Measurements from ENCODE around the gene COLEC12.

COLEC12 gene

GRCh38 chr18:395456-396250 lies 104.8 kb downstream of the COLEC12 start (continued):
- peak; percentile 98 for TF ChIP-seq PRDM4 (tag by site-specific recombination; IDR thresholded peaks at IDR 0.05)
- no peak for TF ChIP-seq SCRT2 (tag by site-specific recombination; IDR thresholded peaks at IDR 0.05)
- peak; percentile 95 for TF ChIP-seq ZFP69B (tag by site-specific recombination; IDR thresholded peaks at IDR 0.05)
- no peak for TF ChIP-seq ZNF155 (tag by site-specific recombination; IDR thresholded peaks at IDR 0.05)
- no peak for TF ChIP-seq YY2 (tag by site-specific recombination; IDR thresholded peaks at IDR 0.05)
- no peak for TF ChIP-seq ZBTB48 (tag by site-specific recombination; IDR thresholded peaks at IDR 0.05)
- TF ChIP-seq ZNF280C (tag by site-specific recombination; IDR thresholded peaks at IDR 0.05) = no peak
- peak; percentile 97 for TF ChIP-seq ZIC2 (tag by site-specific recombination; IDR thresholded peaks at IDR 0.05)
- no peak for TF ChIP-seq ZNF362 (tag by site-specific recombination; IDR thresholded peaks at IDR 0.05)
- no peak for TF ChIP-seq ZNF37A (tag by site-specific recombination; IDR thresholded peaks at IDR 0.05)
- no peak for TF ChIP-seq ZNF16 (tag by site-specific recombination; IDR thresholded peaks at IDR 0.05; ENCODE audit: low read depth)
- TF ChIP-seq ZNF302 (tag by site-specific recombination; IDR thresholded peaks at IDR 0.05; ENCODE audit: low read depth) = no peak; the same call in 1 of the 2 replicates
- TF ChIP-seq ZNF26 (tag by site-specific recombination; IDR thresholded peaks at IDR 0.05) = no peak
- TF ChIP-seq ZNF501 (tag by site-specific recombination; IDR thresholded peaks at IDR 0.05) = peak; percentile 85; the same call in 1 of the 2 replicates
- peak; percentile 97 for TF ChIP-seq SP7 (tag by site-specific recombination; IDR thresholded peaks at IDR 0.05)
- no peak for TF ChIP-seq ZNF175 (tag by site-specific recombination; IDR thresholded peaks at IDR 0.05)
- 0 out of 2 replicates have a peak, but pooled peaks have one; percentile 13 for TF ChIP-seq ZNF341 (tag by site-specific recombination; IDR thresholded peaks at IDR 0.05; ENCODE audit: low read depth)
- no peak for TF ChIP-seq HOXC10 (CRISPR knock-in tag; IDR thresholded peaks at IDR 0.05)
- TF ChIP-seq ZNF600 (tag by site-specific recombination; IDR thresholded peaks at IDR 0.05) = peak; percentile 72
- peak; percentile 96 for TF ChIP-seq IKZF3 (tag by site-specific recombination; IDR thresholded peaks at IDR 0.05)
- TF ChIP-seq ZNF843 (tag by site-specific recombination; IDR thresholded peaks at IDR 0.05) = peak; percentile 99
- TF ChIP-seq ZSCAN5A (tag by site-specific recombination; IDR thresholded peaks at IDR 0.05) = no peak
- TF ChIP-seq ZSCAN23 (tag by site-specific recombination; IDR thresholded peaks at IDR 0.05) = 0 out of 2 replicates have a peak, but pooled peaks have one; percentile 62
- peak; percentile 65; the same call in 1 of the 2 replicates for TF ChIP-seq ZNF792 (tag by site-specific recombination; IDR thresholded peaks at IDR 0.05)
- TF ChIP-seq ZNF280D (tag by site-specific recombination; IDR thresholded peaks at IDR 0.05) = no peak; the same call in 1 of the 2 replicates
- no peak for TF ChIP-seq ZNF214 (tag by site-specific recombination; IDR thresholded peaks at IDR 0.05; ENCODE audit: borderline replicate concordance)
- TF ChIP-seq ZNF777 (tag by site-specific recombination; IDR thresholded peaks at IDR 0.05; ENCODE audit: borderline replicate concordance) = no peak
- TF ChIP-seq ZNF221 (tag by site-specific recombination; IDR thresholded peaks at IDR 0.05; ENCODE audit: borderline replicate concordance) = no peak

Measured in HEK293 (cell line).